Stimulated activated CD8-positive, alpha-beta memory T cell treated with anti-CD3 and anti-CD28 coated beads, Interleukin-4, amount 100 ng/mL, for 1 hour (primary cell): ENCODE results near the gene PAX1.

Experiments used
- DNase-seq, 2 donors: peaks; one replicate each; pipeline ENCODE4 v3.0.0-alpha.2; 2020; ENCODE audit warnings: low read depth in 2 of 2, low spot score in 1 of 2

The PAX1 gene

GRCh38 chr20:21705575-21706260 lies at the start of gene PAX1:
Gene PAX1, plus strand, starts transcription at chr20:21705664. Its CDS starts 49 bp downstream, at chr20:21705713.
- DNase-seq, result no peak

- no peak for DNase-seq
These were observed 49.0 kb upstream of the PAX1 start for GRCh38 chr20:21656308-21657067.

GRCh38 chr20:21661488-21662055 lies 43.9 kb upstream of the PAX1 start:
- no peak for DNase-seq

GRCh38 chr20:21663465-21663864 lies 42.0 kb upstream of the PAX1 start:
- DNase-seq, result no peak

GRCh38 chr20:21665687-21666446 lies 39.6 kb upstream of the PAX1 start:
- DNase-seq, result no peak

- DNase-seq, result no peak
These were observed 35.3 kb upstream of the PAX1 start for GRCh38 chr20:21670126-21670525.

GRCh38 chr20:21670981-21671380 lies 34.5 kb upstream of the PAX1 start:
- DNase-seq, result no peak

GRCh38 chr20:21677261-21677660 lies 28.2 kb upstream of the PAX1 start:
- DNase-seq, result no peak

- DNase-seq, result no peak
These were observed 27.7 kb upstream of the PAX1 start for GRCh38 chr20:21677781-21678180.

GRCh38 chr20:21681234-21681921 lies 24.1 kb upstream of the PAX1 start:
- no peak for DNase-seq

GRCh38 chr20:21681922-21682318 lies 23.5 kb upstream of the PAX1 start:
- DNase-seq, result no peak

- no peak for DNase-seq
These were observed 22.9 kb upstream of the PAX1 start for GRCh38 chr20:21682521-21682954.

GRCh38 chr20:21684671-21685070 lies 20.8 kb upstream of the PAX1 start:
- DNase-seq, result no peak

- no peak for DNase-seq
These were observed 19.5 kb upstream of the PAX1 start for GRCh38 chr20:21685981-21686380.

- no peak for DNase-seq
These were observed 12.1 kb upstream of the PAX1 start for GRCh38 chr20:21693322-21693721.

- DNase-seq, result no peak
These were observed 6.8 kb upstream of the PAX1 start for GRCh38 chr20:21698494-21699215.

GRCh38 chr20:21699216-21699508 lies 6.3 kb upstream of the PAX1 start:
- no peak for DNase-seq

- no peak for DNase-seq
These were observed 4.1 kb upstream of the PAX1 start for GRCh38 chr20:21701171-21701876.

GRCh38 chr20:21702016-21702415 lies 3.4 kb upstream of the PAX1 start:
- DNase-seq, result no peak
